K562 (cell line): ENCODE measurements around the gene EPHA1. TPM values are rescaled to one million over a fixed set of nuclear protein-coding genes. Genes with fewer than 3 reads are reported as not detected.

Experiments used
- ARHGAP35 ChIP-seq: fragments of 450-650 bp; IDR thresholded peaks from 2 replicates; pipeline ENCODE4 v1.6.1; 2018; ENCODE audit not compliant: partially characterized antibody
- ATF1 ChIP-seq, 2 experiments: fragments of 450-650 bp in 1 of 2; IDR thresholded peaks; 2 replicates each; pipeline ENCODE4 v1.6.1; 2016; ENCODE audit warnings: missing compliant biosample characterization in 1 of 2, missing genetic modification characterization in 1 of 2
- BHLHE40 ChIP-seq: IDR thresholded peaks from 2 replicates; pipeline ENCODE4 v1.6.1; 2011; ENCODE audit warnings: low read length, improper control_type of control experiment
- BMI1 ChIP-seq: fragments of 150-350 bp; IDR thresholded peaks from 2 replicates; pipeline ENCODE4 v1.6.1; 2014; ENCODE audit warnings: low read length
- EP300 ChIP-seq: IDR thresholded peaks from 2 replicates; pipeline ENCODE4 v1.6.1; 2012; ENCODE audit warnings: low read length, improper control_type of control experiment
- ETV1 ChIP-seq: fragments of 450-650 bp; conservative IDR thresholded peaks from 2 replicates; pipeline ENCODE4 v1.6.1; 2016; ENCODE audit warnings: missing genetic modification characterization, control low read depth, low read depth, missing compliant biosample characterization
- FOS ChIP-seq: IDR thresholded peaks from 3 replicates; pipeline ENCODE4 v1.6.1; 2011; ENCODE audit not compliant: insufficient read length; ENCODE audit errors: extremely low read depth
- NBN ChIP-seq: fragments of 450-650 bp; IDR thresholded peaks from 2 replicates; pipeline ENCODE4 v1.6.1; 2016; ENCODE audit warnings: low read depth, mild to moderate bottlenecking
- NEUROD1 ChIP-seq: fragments of 150-350 bp; IDR thresholded peaks from 2 replicates; pipeline ENCODE4 v1.6.1; 2014; ENCODE audit warnings: borderline replicate concordance, low read length, low read depth; ENCODE audit not compliant: partially characterized antibody
- PCBP2 ChIP-seq: fragments of 200-400 bp; formaldehyde crosslinking; IDR thresholded peaks from 2 replicates; pipeline ENCODE4 v1.6.1; 2018; ENCODE audit warnings: low read length, low read depth, mild to moderate bottlenecking, moderate library complexity; ENCODE audit not compliant: poor library complexity, severe bottlenecking
- POLR2A ChIP-seq: fragments of 450-650 bp; conservative IDR thresholded peaks from 2 replicates; pipeline ENCODE4 v1.6.1; 2016
- STAG1 ChIP-seq: sonication (generic); formaldehyde crosslinking; IDR thresholded peaks from 2 replicates; pipeline ENCODE4 v1.5.0; 2020; ENCODE audit warnings: missing genetic modification reagents, borderline replicate concordance
- TCF7 ChIP-seq: sonication (generic); IDR thresholded peaks from 2 replicates; pipeline ENCODE4 v1.6.1; 2016; ENCODE audit warnings: antibody characterized with exemption, borderline replicate concordance
- ZNF133 ChIP-seq: fragments of 250-450 bp; sonication (Bioruptor Pico); IDR thresholded peaks from 2 replicates; pipeline ENCODE4 v1.4.0; 2020; ENCODE audit warnings: mild to moderate bottlenecking
- ZNF212 ChIP-seq: fragments of 450-650 bp; formaldehyde crosslinking; IDR thresholded peaks from 2 replicates; pipeline ENCODE4 v1.4.0; 2020; ENCODE audit warnings: mild to moderate bottlenecking
- ZNF239 ChIP-seq: fragments of 250-450 bp; sonication (Bioruptor Pico); IDR thresholded peaks from 2 replicates; pipeline ENCODE4 v1.4.0; 2020; ENCODE audit warnings: mild to moderate bottlenecking
- ZNF253 ChIP-seq: fragments of 250-450 bp; sonication (Bioruptor Pico); conservative IDR thresholded peaks from 2 replicates; pipeline ENCODE4 v1.6.1; 2021; ENCODE audit warnings: mild to moderate bottlenecking
- ZNF311 ChIP-seq: fragments of 250-450 bp; sonication (Bioruptor Pico); IDR thresholded peaks from 2 replicates; pipeline ENCODE4 v1.4.0; 2020; ENCODE audit warnings: mild to moderate bottlenecking, moderate library complexity
- ZNF696 ChIP-seq: fragments of 250-450 bp; sonication (Bioruptor Pico); conservative IDR thresholded peaks from 2 replicates; pipeline ENCODE4 v1.4.0; 2020; ENCODE audit warnings: mild to moderate bottlenecking, moderate library complexity
- polyA plus RNA-seq, 8 experiments: library from polyadenylated mRNA; depleted of rRNA in 4 of 8; stranded (reverse) in 5 of 8; unstranded in 3 of 8; fragments of >200 nt; fragmentation: Nextera tagmentation in 2 of 8; fragmentation: Illumina TruSeq in 1 of 8; extraction: Ambion mirVana in 2 of 8; extraction: Trizol in 1 of 8; gene quantifications; 2 replicates each; pipeline versions ENCODE4 v1.2.1 to v1.2.3, GENCODE V29; 2011 to 2014; ENCODE audit warnings: inconsistent platforms in 1 of 8, missing spikeins in 1 of 8
- total RNA-seq, 7 experiments: library from RNA; depleted of rRNA in 6 of 7; stranded (reverse); fragments of >200 nt in 6 of 7; fragmentation: Illumina TruSeq in 2 of 7; extraction: Trizol in 2 of 7; gene quantifications; 2 replicates each; pipeline versions ENCODE4 v1.2.1 to v1.2.3, GENCODE V29; 2011 to 2021; ENCODE audit warnings: low replicate concordance in 1 of 7
- TF ChIP-seq, protein P1 (sequence below): fragments of 250-450 bp; sonication (Bioruptor Pico); IDR thresholded peaks from 2 replicates; pipeline ENCODE4 v1.9.0; 2021; ENCODE audit warnings: mild to moderate bottlenecking
- TF ChIP-seq, protein P2 (sequence below), 3 experiments: IDR thresholded peaks in 2 of 3; conservative IDR thresholded peaks in 1 of 3; 2 replicates each; pipeline ENCODE4 v1.5.1; 2011 to 2012; ENCODE audit warnings: low read length in 3 of 3, mild to moderate bottlenecking in 3 of 3, control low read depth in 2 of 3, improper control_type of control experiment in 1 of 3, inconsistent platforms in 1 of 3, low read depth in 1 of 3, mixed read lengths in 1 of 3, moderate library complexity in 1 of 3; ENCODE audit not compliant: insufficient read depth in 2 of 3
- TF ChIP-seq, protein P3 (sequence below): fragments of 200-800 bp; sonication (Bioruptor generic); IDR thresholded peaks from 2 replicates; pipeline ENCODE4 v1.6.1; 2017; ENCODE audit warnings: missing genetic modification characterization, missing compliant biosample characterization
- TF ChIP-seq, protein P4 (sequence below): fragments of 450-650 bp; formaldehyde crosslinking; IDR thresholded peaks from 2 replicates; pipeline ENCODE4 v1.4.0; 2020; ENCODE audit warnings: mild to moderate bottlenecking, moderate library complexity
- TF ChIP-seq, protein P5 (sequence below): fragments of 450-650 bp; conservative IDR thresholded peaks from 2 replicates; pipeline ENCODE4 v1.6.1; 2016; ENCODE audit warnings: missing genetic modification characterization, low read depth, mild to moderate bottlenecking, missing compliant biosample characterization, moderate library complexity

Gene EPHA1
- total and polyA plus RNA-seq, 9 of the 15 experiments (the other 6 are each of a cell fraction or from before 2014, with no cell fraction given), result 0.22 to 0.57 (median 0.32) TPM; not detected in 6

DNA sequence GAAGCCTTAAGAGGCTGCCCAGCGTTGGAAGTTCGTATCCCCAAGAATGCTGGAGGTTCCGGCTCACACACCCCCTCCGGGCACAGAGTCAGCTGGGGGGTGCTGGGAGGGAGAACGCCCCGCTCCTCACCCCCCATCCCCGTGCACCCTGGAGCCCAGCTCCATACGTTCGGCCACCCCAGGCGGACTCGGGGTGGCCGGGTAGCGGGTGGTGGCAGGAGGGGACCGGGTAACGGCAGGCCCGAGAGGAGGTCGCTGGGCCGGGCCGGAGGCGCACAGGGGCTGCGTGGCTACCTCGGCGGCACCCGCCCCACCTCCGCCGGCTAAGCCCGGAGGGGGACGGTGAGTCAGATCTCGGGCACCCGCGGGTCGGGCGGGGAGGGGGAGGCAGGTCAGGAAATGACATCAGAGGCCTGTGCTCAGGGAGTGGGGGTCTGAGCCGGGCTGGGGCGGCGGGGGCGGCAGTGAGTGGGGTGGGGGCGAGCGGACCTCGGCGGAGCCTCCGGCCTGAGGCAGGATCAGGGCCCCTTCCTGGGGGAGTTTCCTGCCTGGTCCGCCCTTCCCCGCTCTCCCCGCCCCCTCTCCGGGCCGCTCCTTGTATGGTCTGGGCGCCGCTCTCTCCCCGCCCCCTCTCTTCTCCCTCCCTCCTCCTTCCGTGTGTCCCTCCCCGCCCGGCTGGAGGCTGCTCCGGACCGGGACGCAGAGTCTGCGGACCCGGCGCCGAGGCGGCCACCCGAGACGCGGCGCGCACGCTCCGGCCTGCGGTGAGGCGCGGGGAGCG is 27.8 kb downstream of the EPHA1 start, which contains the start of gene ZYX (continued):
- TF ChIP-seq, protein P1, sequence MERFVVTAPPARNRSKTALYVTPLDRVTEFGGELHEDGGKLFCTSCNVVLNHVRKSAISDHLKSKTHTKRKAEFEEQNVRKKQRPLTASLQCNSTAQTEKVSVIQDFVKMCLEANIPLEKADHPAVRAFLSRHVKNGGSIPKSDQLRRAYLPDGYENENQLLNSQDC (CRISPR knock-in tag), result peak; percentile 87; the same call in 1 of the 2 replicates
- no peak for TF ChIP-seq ZNF253 (CRISPR knock-in tag)
- TF ChIP-seq BMI1, result no peak
- TF ChIP-seq TCF7, result peak; percentile 63; the same call in 1 of the 2 replicates
- TF ChIP-seq, protein P2, sequence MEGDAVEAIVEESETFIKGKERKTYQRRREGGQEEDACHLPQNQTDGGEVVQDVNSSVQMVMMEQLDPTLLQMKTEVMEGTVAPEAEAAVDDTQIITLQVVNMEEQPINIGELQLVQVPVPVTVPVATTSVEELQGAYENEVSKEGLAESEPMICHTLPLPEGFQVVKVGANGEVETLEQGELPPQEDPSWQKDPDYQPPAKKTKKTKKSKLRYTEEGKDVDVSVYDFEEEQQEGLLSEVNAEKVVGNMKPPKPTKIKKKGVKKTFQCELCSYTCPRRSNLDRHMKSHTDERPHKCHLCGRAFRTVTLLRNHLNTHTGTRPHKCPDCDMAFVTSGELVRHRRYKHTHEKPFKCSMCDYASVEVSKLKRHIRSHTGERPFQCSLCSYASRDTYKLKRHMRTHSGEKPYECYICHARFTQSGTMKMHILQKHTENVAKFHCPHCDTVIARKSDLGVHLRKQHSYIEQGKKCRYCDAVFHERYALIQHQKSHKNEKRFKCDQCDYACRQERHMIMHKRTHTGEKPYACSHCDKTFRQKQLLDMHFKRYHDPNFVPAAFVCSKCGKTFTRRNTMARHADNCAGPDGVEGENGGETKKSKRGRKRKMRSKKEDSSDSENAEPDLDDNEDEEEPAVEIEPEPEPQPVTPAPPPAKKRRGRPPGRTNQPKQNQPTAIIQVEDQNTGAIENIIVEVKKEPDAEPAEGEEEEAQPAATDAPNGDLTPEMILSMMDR (IDR thresholded peaks at IDR 0.05 in 2 of 3, conservative IDR thresholded peaks at IDR 0.05 in 1 of 3; ENCODE audit: insufficient read depth in 2 of 3, low read depth in 1 of 3, low read length in 3 of 3), result no peak
- no peak for TF ChIP-seq PCBP2
- TF ChIP-seq, protein P3, sequence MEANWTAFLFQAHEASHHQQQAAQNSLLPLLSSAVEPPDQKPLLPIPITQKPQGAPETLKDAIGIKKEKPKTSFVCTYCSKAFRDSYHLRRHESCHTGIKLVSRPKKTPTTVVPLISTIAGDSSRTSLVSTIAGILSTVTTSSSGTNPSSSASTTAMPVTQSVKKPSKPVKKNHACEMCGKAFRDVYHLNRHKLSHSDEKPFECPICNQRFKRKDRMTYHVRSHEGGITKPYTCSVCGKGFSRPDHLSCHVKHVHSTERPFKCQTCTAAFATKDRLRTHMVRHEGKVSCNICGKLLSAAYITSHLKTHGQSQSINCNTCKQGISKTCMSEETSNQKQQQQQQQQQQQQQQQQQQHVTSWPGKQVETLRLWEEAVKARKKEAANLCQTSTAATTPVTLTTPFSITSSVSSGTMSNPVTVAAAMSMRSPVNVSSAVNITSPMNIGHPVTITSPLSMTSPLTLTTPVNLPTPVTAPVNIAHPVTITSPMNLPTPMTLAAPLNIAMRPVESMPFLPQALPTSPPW, result peak; percentile 98
- TF ChIP-seq NEUROD1, result peak; percentile 66
- TF ChIP-seq FOS, result no peak
- peak; percentile 90 for TF ChIP-seq POLR2A
- no peak for TF ChIP-seq NBN
- no peak for TF ChIP-seq ZNF239
- TF ChIP-seq STAG1 (CRISPR knock-in tag), result no peak
- TF ChIP-seq, protein P4, sequence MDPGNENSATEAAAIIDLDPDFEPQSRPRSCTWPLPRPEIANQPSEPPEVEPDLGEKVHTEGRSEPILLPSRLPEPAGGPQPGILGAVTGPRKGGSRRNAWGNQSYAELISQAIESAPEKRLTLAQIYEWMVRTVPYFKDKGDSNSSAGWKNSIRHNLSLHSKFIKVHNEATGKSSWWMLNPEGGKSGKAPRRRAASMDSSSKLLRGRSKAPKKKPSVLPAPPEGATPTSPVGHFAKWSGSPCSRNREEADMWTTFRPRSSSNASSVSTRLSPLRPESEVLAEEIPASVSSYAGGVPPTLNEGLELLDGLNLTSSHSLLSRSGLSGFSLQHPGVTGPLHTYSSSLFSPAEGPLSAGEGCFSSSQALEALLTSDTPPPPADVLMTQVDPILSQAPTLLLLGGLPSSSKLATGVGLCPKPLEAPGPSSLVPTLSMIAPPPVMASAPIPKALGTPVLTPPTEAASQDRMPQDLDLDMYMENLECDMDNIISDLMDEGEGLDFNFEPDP (CRISPR knock-in tag), result no peak
- no peak for TF ChIP-seq ZNF696 (CRISPR knock-in tag)
- TF ChIP-seq ZNF212 (CRISPR knock-in tag), result no peak
- no peak for TF ChIP-seq ARHGAP35
- no peak for TF ChIP-seq ZNF311 (CRISPR knock-in tag)
- no peak for TF ChIP-seq ATF1 (CRISPR knock-in tag; IDR thresholded peaks at IDR 0.05)
- peak; percentile 77 for TF ChIP-seq ATF1 (tag; IDR thresholded peaks at IDR 0.05)
- TF ChIP-seq BHLHE40, result 0 out of 2 replicates have a peak, but pooled peaks have one; percentile 3
- TF ChIP-seq, protein P5, sequence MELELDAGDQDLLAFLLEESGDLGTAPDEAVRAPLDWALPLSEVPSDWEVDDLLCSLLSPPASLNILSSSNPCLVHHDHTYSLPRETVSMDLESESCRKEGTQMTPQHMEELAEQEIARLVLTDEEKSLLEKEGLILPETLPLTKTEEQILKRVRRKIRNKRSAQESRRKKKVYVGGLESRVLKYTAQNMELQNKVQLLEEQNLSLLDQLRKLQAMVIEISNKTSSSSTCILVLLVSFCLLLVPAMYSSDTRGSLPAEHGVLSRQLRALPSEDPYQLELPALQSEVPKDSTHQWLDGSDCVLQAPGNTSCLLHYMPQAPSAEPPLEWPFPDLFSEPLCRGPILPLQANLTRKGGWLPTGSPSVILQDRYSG, result no peak
- TF ChIP-seq ZNF133 (CRISPR knock-in tag), result no peak
- peak; percentile 24 for TF ChIP-seq EP300
- TF ChIP-seq ETV1, result peak; percentile 78
